Measurements from ENCODE around the gene KSR1.

- TF ChIP-seq POLR2A (IDR thresholded peaks at IDR 0.05): no peak
- no peak for TF ChIP-seq CTCF (IDR thresholded peaks at IDR 0.05)
Observed at GRCh38 chr17:27469256-27469655, 13.0 kb downstream of the KSR1 start.
